Stimulated activated CD4-positive, alpha-beta T cell treated with anti-CD3 and anti-CD28 coated beads, Interleukin-12 subunit alpha, Interleukin-12 subunit beta, amount 100 ng/mL, for 48 hours (primary cell): Measurements from ENCODE around the gene PIGR.
A peak's percentile ranks its signal among the peaks of the same experiment; 100 is the strongest.
"Not testable (repeated sequence)": the region's sequence is repeated elsewhere in the genome, so short reads cannot be mapped to it uniquely, and the experiment has no call there.

Experiments
- DNase-seq, 3 donors: peaks; one replicate each; pipeline ENCODE4 v3.0.0-alpha.2; 2020; ENCODE audit warnings: low read depth in 2 of 3, low spot score in 1 of 3

Gene PIGR

GRCh38 chr1:206935491-206936067 is 10.7 kb downstream of the PIGR start:
- DNase-seq = peak in 1 of 3 donors; percentile 49

GRCh38 chr1:206933333-206933945 is 12.8 kb downstream of the PIGR start:
- peak in 2 of 3 donors; percentile 62 to 73 for DNase-seq

GRCh38 chr1:206932177-206932576 is 14.1 kb downstream of the PIGR start:
- no peak for DNase-seq

- no peak for DNase-seq
Measured at GRCh38 chr1:206931709-206932108, 14.6 kb downstream of the PIGR start.

GRCh38 chr1:206930210-206930798 is 16.0 kb downstream of the PIGR start:
- DNase-seq = no peak

- no peak for DNase-seq
Measured at GRCh38 chr1:206929524-206929923, 16.7 kb downstream of the PIGR start.

- no peak for DNase-seq
Measured at GRCh38 chr1:206926286-206926685, 20.0 kb downstream of the PIGR start.

GRCh38 chr1:206925106-206925736 is 21.0 kb downstream of the PIGR start:
- peak in 1 of 3 donors; percentile 48 for DNase-seq

GRCh38 chr1:206924592-206925105 is 21.6 kb downstream of the PIGR start:
- no peak for DNase-seq

GRCh38 chr1:206923961-206924557 is 22.2 kb downstream of the PIGR start:
- not testable (repeated sequence) for DNase-seq

- peak; percentile 41 to 54 (median 44) for DNase-seq
Measured at GRCh38 chr1:206923009-206923960, 23.0 kb downstream of the PIGR start.

- no peak for DNase-seq
Measured at GRCh38 chr1:206922524-206922923, 23.7 kb downstream of the PIGR start.

- DNase-seq = no peak
Measured at GRCh38 chr1:206921772-206922265, 24.4 kb downstream of the PIGR start, which contains the start of gene FCMR. TSS of gene FCMR (minus strand) at chr1:206921941. CDS start at chr1:206921854, 87 bp downstream.

- DNase-seq = no peak
Measured at GRCh38 chr1:206918076-206918475, 28.2 kb downstream of the PIGR start.

GRCh38 chr1:206916000-206916709 is 30.1 kb downstream of the PIGR start:
- DNase-seq = no peak

- no peak for DNase-seq
Measured at GRCh38 chr1:206915030-206915735, 31.1 kb downstream of the PIGR start.

- no peak for DNase-seq
Measured at GRCh38 chr1:206913766-206914537, 32.3 kb downstream of the PIGR start.

- peak; percentile 54 to 79 (median 56) for DNase-seq
Measured at GRCh38 chr1:206912445-206913095, 33.7 kb downstream of the PIGR start.
